IMR-90 (cell line): ENCODE results near the gene EML6. TPM values are rescaled to one million over a fixed set of nuclear protein-coding genes. Genes with fewer than 3 reads are reported as not detected.

Experiments used
- ATAC-seq: fragments of 200-7000 bp; cut with Tn5 transposase; 2 replicates; pipeline ENCODE4 v1.9.1; 2020; ENCODE audit warnings: low read depth, mild to moderate bottlenecking, moderate library complexity
- BruUV-seq: library from RNA; stranded (reverse); fragments of 400-500 nt; replicated peaks from 2 replicates; lab custom pipeline; 2021; lab: Mats Ljungman, UMichigan
- CTCF ChIA-PET: fragments of 300-600 bp; formaldehyde crosslinking; extraction: SDS; loops from one replicate; lab custom pipeline; 2021; ENCODE audit warnings: antibody characterized with exemption; lab: Yijun Ruan, JAX
- POLR2A ChIA-PET: fragments of 300-600 bp; sonication (Branson Sonifier 250); formaldehyde crosslinking; loops from one replicate; lab custom pipeline; 2022; ENCODE audit warnings: antibody characterized with exemption; ENCODE audit not compliant: unreplicated experiment; lab: Charles Lee
- DNase-seq: peaks from one replicate; pipeline ENCODE4 v3.0.0; 2013
- H2AFZ ChIP-seq: replicated peaks from 2 replicates; pipeline ENCODE3; 2013; ENCODE audit warnings: low read length, mild to moderate bottlenecking; ENCODE audit not compliant: poor library complexity
- H2AK5ac ChIP-seq: 2 replicates; pipeline ENCODE4 v1.6.1; 2013; ENCODE audit warnings: low read depth, low read length, inconsistent platforms
- H2AK9ac ChIP-seq: replicated peaks from 2 replicates; pipeline ENCODE3; 2013; ENCODE audit warnings: mild to moderate bottlenecking, low read depth, low read length, moderate library complexity; ENCODE audit not compliant: poor library complexity
- H2BK120ac ChIP-seq: 2 replicates; pipeline ENCODE4 v1.6.1; 2013; ENCODE audit warnings: low read depth, low read length, inconsistent platforms
- H2BK15ac ChIP-seq: 3 replicates; pipeline ENCODE4 v1.6.1; 2013; ENCODE audit warnings: low read depth, low read length, inconsistent platforms
- H2BK20ac ChIP-seq: 2 replicates; pipeline ENCODE4 v1.6.1; 2013; ENCODE audit warnings: low read depth, mild to moderate bottlenecking, inconsistent platforms, low read length, moderate library complexity
- H2BK5ac ChIP-seq: 2 replicates; pipeline ENCODE4 v1.6.1; 2013; ENCODE audit warnings: mild to moderate bottlenecking, low read depth, low read length, inconsistent platforms; ENCODE audit not compliant: poor library complexity, severe bottlenecking
- H3K14ac ChIP-seq: replicated peaks from 2 replicates; pipeline ENCODE4 v1.6.1; 2013; ENCODE audit warnings: low read depth, low read length, inconsistent platforms
- H3K18ac ChIP-seq: 2 replicates; pipeline ENCODE4 v1.6.1; 2013; ENCODE audit warnings: low read depth, low read length, control low read depth
- H3K23ac ChIP-seq: 2 replicates; pipeline ENCODE4 v1.6.1; 2013; ENCODE audit warnings: low read depth, low read length, inconsistent platforms
- H3K27ac ChIP-seq: 2 replicates; pipeline ENCODE4 v1.5.1; 2013; ENCODE audit warnings: mild to moderate bottlenecking, control low read depth, low read length; ENCODE audit not compliant: insufficient read depth
- H3K27me3 ChIP-seq: 2 replicates; pipeline ENCODE4 v1.6.1; 2013; ENCODE audit warnings: low read length; ENCODE audit not compliant: control insufficient read depth, insufficient read depth
- H3K36me3 ChIP-seq: 2 replicates; pipeline ENCODE4 v1.6.1; 2013; ENCODE audit warnings: low read length, mixed read lengths; ENCODE audit not compliant: control insufficient read depth, insufficient read depth
- H3K4ac ChIP-seq: 2 replicates; pipeline ENCODE4 v1.6.1; 2013; ENCODE audit warnings: low read depth, low read length, inconsistent platforms
- H3K4me1 ChIP-seq: 2 replicates; pipeline ENCODE4 v1.6.1; 2013; ENCODE audit warnings: low read length, mixed read lengths; ENCODE audit not compliant: control insufficient read depth, insufficient read depth
- H3K4me2 ChIP-seq: 2 replicates; pipeline ENCODE4 v1.6.1; 2013; ENCODE audit warnings: low read depth, mild to moderate bottlenecking, control low read depth, low read length, moderate library complexity
- H3K4me3 ChIP-seq: 2 replicates; pipeline ENCODE4 v1.5.1; 2013; ENCODE audit warnings: low read depth, mild to moderate bottlenecking, control low read depth, low read length, moderate library complexity; ENCODE audit not compliant: insufficient read depth
- H3K56ac ChIP-seq: 2 replicates; pipeline ENCODE4 v1.6.1; 2013; ENCODE audit warnings: low read length, inconsistent platforms; ENCODE audit not compliant: insufficient read depth; ENCODE audit errors: extremely low read depth
- H3K79me1 ChIP-seq, 2 experiments: 2 replicates each; pipeline ENCODE4 v1.6.1; 2013; ENCODE audit warnings: low read length in 2 of 2, inconsistent platforms in 1 of 2, low read depth in 1 of 2
- H3K9ac ChIP-seq: 2 replicates; pipeline ENCODE4 v1.6.1; 2013; ENCODE audit warnings: low read depth, low read length, control low read depth
- H3K9me1 ChIP-seq: 2 replicates; pipeline ENCODE4 v1.6.1; 2013; ENCODE audit warnings: low read length, inconsistent platforms; ENCODE audit not compliant: insufficient read depth
- H3K9me3 ChIP-seq: 2 replicates; pipeline ENCODE4 v1.6.1; 2013; ENCODE audit warnings: low read length; ENCODE audit not compliant: control insufficient read depth, insufficient read depth
- H4K20me1 ChIP-seq: 2 replicates; pipeline ENCODE4 v1.6.1; 2013; ENCODE audit warnings: low read length, inconsistent platforms; ENCODE audit not compliant: insufficient read depth
- H4K5ac ChIP-seq: 2 replicates; pipeline ENCODE4 v1.6.1; 2013; ENCODE audit warnings: mild to moderate bottlenecking, low read depth, low read length, control low read depth
- H4K8ac ChIP-seq, 2 experiments: 2 replicates each; pipeline ENCODE4 v1.6.1; 2013; ENCODE audit warnings: low read depth in 2 of 2, low read length in 2 of 2, control low read depth in 1 of 2, inconsistent platforms in 1 of 2
- H4K91ac ChIP-seq: 2 replicates; pipeline ENCODE4 v1.6.1; 2013; ENCODE audit warnings: low read depth, low read length, inconsistent platforms; ENCODE audit not compliant: insufficient read depth
- BHLHE40 ChIP-seq: fragments of 150-350 bp; IDR thresholded peaks from 2 replicates; pipeline ENCODE4 v1.6.1; 2016; ENCODE audit warnings: mild to moderate bottlenecking, low read depth, low read length
- CHD1 ChIP-seq: IDR thresholded peaks from 2 replicates; pipeline ENCODE4 v1.6.1; 2012; ENCODE audit warnings: low read depth, low read length, improper control_type of control experiment
- MAZ ChIP-seq: IDR thresholded peaks from 2 replicates; pipeline ENCODE4 v1.6.1; 2012; ENCODE audit warnings: low read depth, mild to moderate bottlenecking, low read length, improper control_type of control experiment, moderate library complexity, borderline replicate concordance
- RAD21 ChIP-seq: IDR thresholded peaks from 2 replicates; pipeline ENCODE4 v1.6.1; 2012; ENCODE audit warnings: low read length, improper control_type of control experiment
- RCOR1 ChIP-seq: IDR thresholded peaks from 2 replicates; pipeline ENCODE4 v1.6.1; 2012; ENCODE audit warnings: mild to moderate bottlenecking, low read length, improper control_type of control experiment; ENCODE audit not compliant: insufficient replicate concordance
- RFX5 ChIP-seq: IDR thresholded peaks from 2 replicates; pipeline ENCODE4 v1.8.0; 2012; ENCODE audit warnings: low read depth, mild to moderate bottlenecking, low read length, moderate library complexity
- SMC3 ChIP-seq: fragments of 150-350 bp; IDR thresholded peaks from 2 replicates; pipeline ENCODE4 v1.6.1; 2016; ENCODE audit warnings: low read depth, mild to moderate bottlenecking, antibody characterized with exemption, low read length, moderate library complexity
- WGBS, 2 experiments: methylation state at CpG; one replicate each; pipeline versions ENCODE4 v1.1.5 to v1.1.7; 2013; ENCODE audit warnings: missing lambda C conversion rate in 2 of 2; ENCODE audit not compliant: insufficient read length in 1 of 2; ENCODE audit errors: extremely low coverage in 2 of 2; 5-methylcytosine and 5-hydroxymethylcytosine counted together
- dilution Hi-C: fragments of 300-500 bp; cut with HindIII; formaldehyde crosslinking; loops from one replicate; pipeline ENCODE4 v1.14.3; 2018; ENCODE audit warnings: low sequenced_read_pairs; ENCODE audit not compliant: unreplicated experiment
- in situ Hi-C: fragments of 300-500 bp; cut with MboI; formaldehyde crosslinking; loops from 3 replicates; pipeline ENCODE4 v1.14.3; 2019; ENCODE audit warnings: low sequenced_read_pairs, inconsistent platforms, mixed read lengths
- intact Hi-C: fragments of 100-400 bp; cut with micrococcal nuclease; formaldehyde crosslinking; loops from 2 replicates; pipeline ENCODE4 v1.10.0; 2022
- polyA plus RNA-seq, 3 experiments: library from polyadenylated mRNA; depleted of rRNA; stranded (reverse); fragments of >200 nt; gene quantifications; 2 replicates each; pipeline ENCODE4 v1.2.3, GENCODE V29; 2012; ENCODE audit warnings: low replicate concordance in 1 of 3
- total RNA-seq: library from RNA; depleted of rRNA; stranded (reverse); fragments of >200 nt; gene quantifications from 2 replicates; pipeline ENCODE4 v1.2.3, GENCODE V29; 2012
- TF ChIP-seq, protein P1 (sequence below): conservative IDR thresholded peaks from 2 replicates; pipeline ENCODE4 v1.5.1; 2012; ENCODE audit warnings: mild to moderate bottlenecking, low read depth, low read length, improper control_type of control experiment
- TF ChIP-seq, protein P2 (sequence below): fragments of 150-350 bp; IDR thresholded peaks from 2 replicates; pipeline ENCODE4 v1.6.1; 2016; ENCODE audit warnings: low read depth, mild to moderate bottlenecking, low read length, moderate library complexity, borderline replicate concordance

The EML6 gene
- total and polyA plus RNA-seq, 2 of the 4 experiments (the other 2 are of a cell fraction), result 0.18 to 0.19 TPM

DNA sequence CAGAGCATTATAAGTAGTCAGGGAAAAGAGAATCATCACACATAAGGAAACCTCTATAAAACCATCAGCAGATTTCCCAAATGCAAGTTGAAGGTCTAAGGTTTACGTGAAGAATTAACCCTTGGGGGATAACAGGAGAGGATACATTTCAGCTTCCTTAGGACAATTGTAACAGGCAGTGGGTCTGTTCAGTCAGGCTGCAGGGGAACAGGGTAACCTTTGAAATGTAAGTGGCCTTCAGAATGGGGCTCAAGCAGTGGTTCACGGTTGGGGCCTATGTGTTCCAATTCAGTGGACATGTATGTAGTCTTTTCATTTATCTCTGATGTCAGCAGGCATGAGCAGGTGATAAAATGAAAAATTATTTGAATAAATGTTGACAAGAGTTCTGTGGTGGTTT, 139.3 kb downstream of the EML6 start:
- Histone ChIP-seq H4K20me1 (no peaks in the 10 kb centered on the region), H2BK15ac (no peak overlapping the region), H2AK9ac (no peak overlapping the region), H3K79me1 (no peaks in the 10 kb centered on the region), H3K56ac (no peak overlapping the region), H3K18ac (no peak overlapping the region), H3K9me1 (peaks cover 4% of the 10 kb centered on the region), H3K4me3 (no peak overlapping the region), H3K9me3 (no peaks in the 10 kb centered on the region), H3K23ac (no peak overlapping the region), H4K5ac (no peak overlapping the region), H2BK20ac (no peak overlapping the region), H3K9ac (no peak overlapping the region), H3K4me2 (no peak overlapping the region), H3K4ac (no peak overlapping the region), H3K27me3 (peaks cover 2% of the 10 kb centered on the region; the same call in 1 of the 2 replicates), H2BK120ac (no peak overlapping the region), H2BK5ac (no peak overlapping the region), H3K27ac (no peak overlapping the region), H2AFZ (no peak overlapping the region), H3K4me1 (peaks cover 2% of the 10 kb centered on the region), H3K14ac (no peak overlapping the region), H4K91ac (no peak overlapping the region), H2AK5ac (no peak overlapping the region), H4K8ac (no peak overlapping the region), H3K36me3 (no peaks in the 10 kb centered on the region)
- no TSS peak for BruUV-seq
- in situ Hi-C loops (no loop called here), intact Hi-C loops (no loop called here), dilution Hi-C loops (no loop called here)
- TF ChIP-seq SMC3 (no peak), RFX5 (no peak), RCOR1 (no peak), BHLHE40 (no peak), MAZ (no peak), CHD1 (no peak), RAD21 (no peak)
- TF ChIP-seq, protein P1, sequence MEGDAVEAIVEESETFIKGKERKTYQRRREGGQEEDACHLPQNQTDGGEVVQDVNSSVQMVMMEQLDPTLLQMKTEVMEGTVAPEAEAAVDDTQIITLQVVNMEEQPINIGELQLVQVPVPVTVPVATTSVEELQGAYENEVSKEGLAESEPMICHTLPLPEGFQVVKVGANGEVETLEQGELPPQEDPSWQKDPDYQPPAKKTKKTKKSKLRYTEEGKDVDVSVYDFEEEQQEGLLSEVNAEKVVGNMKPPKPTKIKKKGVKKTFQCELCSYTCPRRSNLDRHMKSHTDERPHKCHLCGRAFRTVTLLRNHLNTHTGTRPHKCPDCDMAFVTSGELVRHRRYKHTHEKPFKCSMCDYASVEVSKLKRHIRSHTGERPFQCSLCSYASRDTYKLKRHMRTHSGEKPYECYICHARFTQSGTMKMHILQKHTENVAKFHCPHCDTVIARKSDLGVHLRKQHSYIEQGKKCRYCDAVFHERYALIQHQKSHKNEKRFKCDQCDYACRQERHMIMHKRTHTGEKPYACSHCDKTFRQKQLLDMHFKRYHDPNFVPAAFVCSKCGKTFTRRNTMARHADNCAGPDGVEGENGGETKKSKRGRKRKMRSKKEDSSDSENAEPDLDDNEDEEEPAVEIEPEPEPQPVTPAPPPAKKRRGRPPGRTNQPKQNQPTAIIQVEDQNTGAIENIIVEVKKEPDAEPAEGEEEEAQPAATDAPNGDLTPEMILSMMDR, result no peak
- TF ChIP-seq, protein P2, sequence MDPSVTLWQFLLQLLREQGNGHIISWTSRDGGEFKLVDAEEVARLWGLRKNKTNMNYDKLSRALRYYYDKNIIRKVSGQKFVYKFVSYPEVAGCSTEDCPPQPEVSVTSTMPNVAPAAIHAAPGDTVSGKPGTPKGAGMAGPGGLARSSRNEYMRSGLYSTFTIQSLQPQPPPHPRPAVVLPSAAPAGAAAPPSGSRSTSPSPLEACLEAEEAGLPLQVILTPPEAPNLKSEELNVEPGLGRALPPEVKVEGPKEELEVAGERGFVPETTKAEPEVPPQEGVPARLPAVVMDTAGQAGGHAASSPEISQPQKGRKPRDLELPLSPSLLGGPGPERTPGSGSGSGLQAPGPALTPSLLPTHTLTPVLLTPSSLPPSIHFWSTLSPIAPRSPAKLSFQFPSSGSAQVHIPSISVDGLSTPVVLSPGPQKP, result no peak
- no CpG with 5 or more reads among the region's 2 CpGs for WGBS, 2 experiments
- DNase-seq, result no peak
- CTCF ChIA-PET, result interaction anchor here (0.7 kb wide), 1 partner anchor 153 kb away, joined by 3 read pairs; no protein-coding TSS in a partner anchor
- POLR2A ChIA-PET, result no interaction called here
- no peak for ATAC-seq
